Breast epithelium (tissue), 4 donors: ENCODE data around the gene GPC3. TPM values are rescaled to one million over a fixed set of nuclear protein-coding genes. Genes with fewer than 3 reads are reported as not detected.

Experiments used
- DNase-seq, 2 donors: peaks; one replicate each; pipeline ENCODE4 v3.0.0-alpha.2; 2019; ENCODE audit warnings: low spot score in 2 of 2
- H3K27ac ChIP-seq, 2 donors: fragments of 200-600 bp; sonication (generic) in 1 of 2; one replicate each; pipeline ENCODE4 v1.5.1; 2016 to 2019; ENCODE audit warnings: mild to moderate bottlenecking in 1 of 2
- H3K27me3 ChIP-seq, 2 donors: fragments of 200-600 bp; sonication (generic) in 1 of 2; one replicate each; pipeline versions ENCODE4 v1.5.1 to v1.6.0; 2017 to 2019; ENCODE audit warnings: control low read depth in 1 of 2, mild to moderate bottlenecking in 1 of 2
- H3K36me3 ChIP-seq: fragments of 200-600 bp; one replicate; pipeline ENCODE4 v1.5.1; 2019
- H3K4me1 ChIP-seq, 2 donors: fragments of 200-600 bp; sonication (generic); one replicate each; pipeline ENCODE4 v1.5.1; 2016 to 2019; ENCODE audit warnings: control low read depth in 1 of 2
- H3K4me3 ChIP-seq, 3 donors: fragments of 200-600 bp; sonication (generic); 1 replicate in 2 of 3; 2 replicates in 1 of 3; pipeline ENCODE4 v1.5.1; 2016 to 2019; ENCODE audit warnings: mild to moderate bottlenecking in 3 of 3, moderate library complexity in 2 of 3
- H3K9me3 ChIP-seq, 2 donors: fragments of 200-600 bp; sonication (generic) in 1 of 2; one replicate each; pipeline ENCODE4 v1.5.1; 2016 to 2019; ENCODE audit warnings: control low read depth in 1 of 2
- CTCF ChIP-seq, 3 donors: fragments of 450-650 bp; IDR thresholded peaks; one replicate each; pipeline ENCODE4 v1.5.1; 2016 to 2017; ENCODE audit warnings: antibody characterized with exemption in 3 of 3, mild to moderate bottlenecking in 3 of 3, moderate library complexity in 3 of 3
- POLR2A ChIP-seq: fragments of 450-650 bp; IDR thresholded peaks from one replicate; pipeline ENCODE4 v1.6.1; 2016; ENCODE audit warnings: antibody characterized with exemption, mild to moderate bottlenecking, moderate library complexity
- POLR2AphosphoS5 ChIP-seq, 3 donors: sonication (generic); formaldehyde crosslinking; IDR thresholded peaks; one replicate each; pipeline ENCODE4 v1.6.1; 2017; ENCODE audit warnings: antibody characterized with exemption in 3 of 3
- intact Hi-C: fragments of 100-400 bp; cut with DNase I; formaldehyde crosslinking; loops from one replicate; pipeline ENCODE4 v1.15.1; 2023; ENCODE audit warnings: low total_unique reads
- total RNA-seq, 3 donors: library from RNA; depleted of rRNA; stranded (reverse); fragments of >200 nt; gene quantifications; one replicate each; pipeline ENCODE4 v1.1.0, GENCODE V29; 2016

GPC3 gene
- total RNA-seq, 3 donors from 2014 or later: 29.7 to 99.2 (median 89.1) TPM

DNA sequence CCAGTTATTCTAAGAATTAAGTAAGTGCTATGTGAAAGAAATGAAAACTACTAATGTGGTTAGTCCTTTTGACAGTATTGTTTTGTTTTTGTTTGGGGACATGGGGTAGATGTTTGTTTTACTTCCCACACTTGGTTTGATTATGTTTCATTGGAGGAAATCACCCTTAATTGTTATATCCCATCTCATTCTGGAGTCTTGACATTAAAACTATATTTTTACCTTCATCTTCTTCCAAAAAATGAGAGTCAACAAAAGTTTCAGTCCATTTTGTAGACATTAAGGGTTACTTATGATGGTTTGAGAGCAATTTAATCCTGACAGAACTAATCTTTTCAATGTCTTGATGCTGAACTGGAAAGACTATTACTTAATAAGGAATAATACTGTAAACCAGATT lies 108.7 kb downstream of the GPC3 start:
- no peak for DNase-seq
- Histone ChIP-seq H3K36me3 (no peaks in the 10 kb centered on the region), H3K9me3 (no peaks in the 10 kb centered on the region), H3K27ac (no peak overlapping the region), H3K27me3 (peaks cover 0 to 38% of the 10 kb centered on the region in 2 donors), H3K4me3 (no peak overlapping the region), H3K4me1 (no peaks in the 10 kb centered on the region)
- TF ChIP-seq POLR2AphosphoS5 (IDR thresholded peaks at IDR 0.05) (no peak), POLR2A (no peak), CTCF (IDR thresholded peaks at IDR 0.05) (no peak)
- intact Hi-C loops: no loop called here

GRCh38 chrX:133869270-133869669 lies 116.1 kb downstream of the GPC3 start:
- intact Hi-C loops: no loop called here
- no peak overlapping the region for H3K27ac ChIP-seq
- H3K4me1 ChIP-seq: no peaks in the 10 kb centered on the region
- TF ChIP-seq POLR2A: no peak
- TF ChIP-seq POLR2AphosphoS5 (IDR thresholded peaks at IDR 0.05): no peak
- TF ChIP-seq CTCF (IDR thresholded peaks at IDR 0.05): no peak
- DNase-seq: no peak
- H3K4me3 ChIP-seq: no peak overlapping the region
- H3K27me3 ChIP-seq: peaks cover 0 to 36% of the 10 kb centered on the region in 2 donors
- peaks cover 0 to 11% of the 10 kb centered on the region in 2 donors for H3K9me3 ChIP-seq
- no peaks in the 10 kb centered on the region for H3K36me3 ChIP-seq

GRCh38 chrX:133868682-133869081 lies 116.7 kb downstream of the GPC3 start:
- Histone ChIP-seq H3K4me1 (no peaks in the 10 kb centered on the region), H3K4me3 (no peak overlapping the region), H3K27me3 (peaks cover 0 to 35% of the 10 kb centered on the region in 2 donors), H3K36me3 (no peaks in the 10 kb centered on the region), H3K9me3 (peaks cover 0 to 11% of the 10 kb centered on the region in 2 donors), H3K27ac (no peak overlapping the region)
- intact Hi-C loops: no loop called here
- no peak for TF ChIP-seq POLR2A
- no peak for TF ChIP-seq CTCF (IDR thresholded peaks at IDR 0.05)
- TF ChIP-seq POLR2AphosphoS5 (IDR thresholded peaks at IDR 0.05): no peak
- DNase-seq: no peak

DNA sequence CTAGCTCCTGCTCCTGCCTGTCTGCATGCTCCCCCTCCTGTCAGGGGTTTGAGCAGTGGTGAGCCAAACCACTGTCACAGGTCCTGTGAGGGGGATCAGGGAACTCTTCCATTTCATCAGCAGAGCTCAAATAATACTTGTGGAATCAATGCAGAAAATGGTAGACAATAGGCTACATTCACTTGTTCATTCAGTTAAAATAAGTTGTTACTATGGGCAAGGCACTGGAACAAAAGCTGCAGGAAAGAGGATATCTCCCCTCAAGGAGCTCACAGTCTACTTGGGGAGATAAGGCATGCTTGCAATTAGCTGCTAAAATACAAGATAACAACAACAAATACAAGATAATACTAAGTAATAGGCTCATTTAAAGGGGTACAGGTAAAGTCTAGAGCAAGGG lies 117.1 kb downstream of the GPC3 start:
- Histone ChIP-seq H3K4me1 (no peaks in the 10 kb centered on the region), H3K27me3 (peaks cover 0 to 31% of the 10 kb centered on the region in 2 donors), H3K27ac (no peak overlapping the region), H3K36me3 (no peaks in the 10 kb centered on the region), H3K4me3 (no peak overlapping the region), H3K9me3 (peaks cover 0 to 11% of the 10 kb centered on the region in 2 donors)
- TF ChIP-seq POLR2AphosphoS5 (IDR thresholded peaks at IDR 0.05) (no peak), POLR2A (no peak), CTCF (IDR thresholded peaks at IDR 0.05) (no peak)
- intact Hi-C loops: no loop called here
- no peak for DNase-seq

DNA sequence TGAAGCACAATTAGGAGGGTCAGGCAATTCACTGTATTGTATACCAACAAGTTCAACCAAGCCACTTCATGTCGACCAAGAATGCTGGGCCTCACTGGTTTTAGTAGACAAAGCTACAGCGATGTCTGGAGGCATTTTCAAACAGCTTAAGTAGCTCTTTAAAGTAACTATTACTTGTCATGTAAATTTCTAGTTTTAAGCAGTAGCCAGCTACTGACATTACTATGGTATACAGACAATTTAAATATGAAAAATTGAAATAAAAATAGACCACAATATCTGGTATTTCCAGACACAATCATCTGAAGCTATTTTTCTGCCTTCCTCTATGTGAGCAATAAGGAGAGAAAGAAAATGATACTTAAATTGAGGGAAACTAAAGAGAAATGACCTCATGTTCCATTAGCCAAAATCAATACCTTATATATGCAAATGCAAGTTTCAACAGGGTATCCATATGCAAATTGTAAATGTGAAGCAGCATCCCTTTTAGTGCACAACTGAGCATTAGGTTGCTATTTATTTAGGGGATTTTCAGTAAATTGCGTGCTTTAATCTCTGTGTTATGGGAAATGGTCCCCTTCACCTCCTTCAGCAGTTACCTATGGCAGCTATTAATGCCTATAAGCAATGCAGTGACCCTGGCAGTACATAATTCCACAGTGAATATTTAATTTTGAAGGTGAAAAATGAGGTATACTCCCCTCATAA lies 119.5 kb downstream of the GPC3 start:
- DNase-seq: no peak
- peaks cover 0 to 27% of the 10 kb centered on the region in 2 donors for H3K27me3 ChIP-seq
- peaks cover 0 to 11% of the 10 kb centered on the region in 2 donors for H3K9me3 ChIP-seq
- no peak overlapping the region for H3K4me3 ChIP-seq
- intact Hi-C loops: no loop called here
- no peaks in the 10 kb centered on the region for H3K36me3 ChIP-seq
- H3K4me1 ChIP-seq: no peaks in the 10 kb centered on the region
- TF ChIP-seq POLR2A (no peak), CTCF (IDR thresholded peaks at IDR 0.05) (no peak), POLR2AphosphoS5 (IDR thresholded peaks at IDR 0.05) (no peak)
- no peak overlapping the region for H3K27ac ChIP-seq
